HEK293 (cell line): ENCODE results near the gene EIF1.
"Not testable (repeated sequence)": the region's sequence is repeated elsewhere in the genome, so short reads cannot be mapped to it uniquely, and the experiment has no call there.

Experiments used
- CTCF ChIA-PET: fragments of 350-600 bp; formaldehyde crosslinking; extraction: SDS; loops from one replicate; lab custom pipeline; 2021; ENCODE audit warnings: antibody characterized with exemption; lab: Yijun Ruan, JAX
- POLR2A ChIA-PET: fragments of 300-600 bp; formaldehyde crosslinking; extraction: SDS; loops from one replicate; lab custom pipeline; 2020; ENCODE audit warnings: antibody characterized with exemption, inconsistent platforms; lab: Yijun Ruan, JAX
- H3K27ac ChIP-seq: fragments of 200-500 bp; sonication (Bioruptor generic); 2 replicates; pipeline ENCODE4 v1.5.1; 2014; ENCODE audit warnings: low read depth, low read length, control low read depth, inconsistent platforms; ENCODE audit errors: extremely low read depth
- H3K36me3 ChIP-seq, 2 experiments: fragments of 200-500 bp in 1 of 2; sonication (Bioruptor generic) in 1 of 2; 1 replicate in 1 of 2; 2 replicates in 1 of 2; pipeline ENCODE4 v1.5.1; 2014 to 2017; ENCODE audit warnings: inconsistent platforms in 2 of 2, low read length in 2 of 2; ENCODE audit not compliant: control insufficient read depth in 2 of 2, insufficient read depth in 1 of 2
- H3K4me1 ChIP-seq: fragments of 200-500 bp; sonication (Bioruptor generic); 2 replicates; pipeline ENCODE4 v1.5.1; 2014; ENCODE audit warnings: mild to moderate bottlenecking, low read length, inconsistent platforms; ENCODE audit not compliant: control insufficient read depth, insufficient read depth
- H3K4me3 ChIP-seq: 2 replicates; pipeline ENCODE4 v1.5.1; 2011; ENCODE audit warnings: low read depth, mild to moderate bottlenecking, control low read depth, low read length, moderate library complexity
- H3K9me3 ChIP-seq: fragments of 200-500 bp; sonication (Bioruptor generic); 2 replicates; pipeline ENCODE4 v1.5.1; 2014; ENCODE audit warnings: low read depth, low read length, inconsistent platforms; ENCODE audit not compliant: control insufficient read depth, insufficient read depth
- EGR2 ChIP-seq: fragments of 450-650 bp; formaldehyde crosslinking; IDR thresholded peaks from 2 replicates; pipeline ENCODE4 v1.5.1; 2016; ENCODE audit warnings: low read depth, missing biosample characterization, missing genetic modification characterization
- ZNF121 ChIP-seq: fragments of 450-650 bp; formaldehyde crosslinking; IDR thresholded peaks from 2 replicates; pipeline ENCODE4 v1.5.1; 2016; ENCODE audit warnings: missing biosample characterization, missing genetic modification characterization
- ZNF169 ChIP-seq: fragments of 450-650 bp; formaldehyde crosslinking; IDR thresholded peaks from 2 replicates; pipeline ENCODE4 v1.5.1; 2016; ENCODE audit warnings: missing biosample characterization, missing genetic modification characterization
- ZNF175 ChIP-seq: fragments of 450-650 bp; formaldehyde crosslinking; IDR thresholded peaks from 2 replicates; pipeline ENCODE4 v1.5.1; 2016; ENCODE audit warnings: missing biosample characterization, missing genetic modification characterization
- ZNF335 ChIP-seq: fragments of 450-650 bp; formaldehyde crosslinking; conservative IDR thresholded peaks from 2 replicates; pipeline ENCODE4 v1.5.1; 2016; ENCODE audit warnings: missing biosample characterization, missing genetic modification characterization
- ZNF76 ChIP-seq: fragments of 450-650 bp; formaldehyde crosslinking; IDR thresholded peaks from 2 replicates; pipeline ENCODE4; 2016; ENCODE audit warnings: low read depth, missing biosample characterization, missing genetic modification characterization, borderline replicate concordance
- TF ChIP-seq, protein P1 (sequence below): fragments of 450-650 bp; formaldehyde crosslinking; IDR thresholded peaks from 2 replicates; pipeline ENCODE4 v1.5.1; 2016; ENCODE audit warnings: missing biosample characterization, missing genetic modification characterization
- TF ChIP-seq, protein P2 (sequence below): fragments of 450-650 bp; formaldehyde crosslinking; IDR thresholded peaks from 2 replicates; pipeline ENCODE4 v1.5.1; 2017; ENCODE audit warnings: missing biosample characterization, missing genetic modification characterization
- TF ChIP-seq, protein P3 (sequence below): fragments of 450-650 bp; formaldehyde crosslinking; IDR thresholded peaks from 2 replicates; pipeline ENCODE4 v1.5.1; 2017; ENCODE audit warnings: missing biosample characterization, missing genetic modification characterization
- TF ChIP-seq, protein P4 (sequence below): fragments of 450-650 bp; formaldehyde crosslinking; IDR thresholded peaks from 2 replicates; pipeline ENCODE4 v1.5.1; 2016; ENCODE audit warnings: missing biosample characterization, missing genetic modification characterization
- TF ChIP-seq, protein P5 (sequence below): fragments of 450-650 bp; formaldehyde crosslinking; IDR thresholded peaks from 2 replicates; pipeline ENCODE4 v1.5.1; 2016; ENCODE audit warnings: missing biosample characterization, missing genetic modification characterization

EIF1 gene

DNA sequence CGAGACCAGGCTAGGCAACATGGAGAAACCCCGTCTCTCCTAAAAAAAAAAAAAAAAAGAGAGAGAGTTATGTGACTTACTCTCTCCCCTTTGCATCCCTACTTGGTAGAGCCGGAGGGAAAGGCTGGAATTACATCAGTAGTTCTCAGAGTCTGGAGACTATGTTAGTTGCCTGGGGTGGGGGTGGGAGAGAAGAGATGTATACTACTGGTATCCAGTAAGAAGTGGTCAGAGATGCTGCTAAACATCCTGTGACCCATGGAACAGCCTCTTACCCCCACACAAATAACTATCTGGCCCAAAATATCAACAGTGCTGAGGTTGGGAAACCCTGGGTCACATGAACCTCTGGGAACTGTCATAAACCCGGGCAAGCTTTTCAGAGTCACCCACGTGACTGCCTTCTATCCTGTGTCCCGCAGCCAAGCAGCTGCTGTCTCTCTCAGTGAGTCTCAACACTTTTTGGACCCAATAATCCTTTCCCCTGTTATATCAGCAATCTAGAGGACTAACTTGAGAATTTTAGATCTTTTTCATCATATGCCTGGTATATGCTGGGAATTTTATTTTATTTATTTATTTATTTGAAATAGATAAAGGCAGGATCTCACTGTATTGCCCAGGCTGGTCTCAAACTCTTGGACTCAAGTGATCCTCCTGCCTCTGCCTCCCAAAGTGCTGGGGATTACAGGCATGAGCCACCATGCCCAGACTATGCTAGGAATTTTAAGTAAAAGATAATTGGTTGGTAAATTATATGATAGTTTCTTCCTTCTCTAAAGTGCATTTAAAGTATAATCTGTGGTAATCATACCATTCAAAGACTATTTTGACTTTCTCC is 8.7 kb downstream of the EIF1 start (continued):
- TF ChIP-seq ZNF335 (peak; percentile 65), EGR2 (tag by site-specific recombination) (no peak), ZNF175 (tag by site-specific recombination) (no peak), ZNF76 (0 out of 2 replicates have a peak, but pooled peaks have one; percentile 19)
- TF ChIP-seq, protein P1, sequence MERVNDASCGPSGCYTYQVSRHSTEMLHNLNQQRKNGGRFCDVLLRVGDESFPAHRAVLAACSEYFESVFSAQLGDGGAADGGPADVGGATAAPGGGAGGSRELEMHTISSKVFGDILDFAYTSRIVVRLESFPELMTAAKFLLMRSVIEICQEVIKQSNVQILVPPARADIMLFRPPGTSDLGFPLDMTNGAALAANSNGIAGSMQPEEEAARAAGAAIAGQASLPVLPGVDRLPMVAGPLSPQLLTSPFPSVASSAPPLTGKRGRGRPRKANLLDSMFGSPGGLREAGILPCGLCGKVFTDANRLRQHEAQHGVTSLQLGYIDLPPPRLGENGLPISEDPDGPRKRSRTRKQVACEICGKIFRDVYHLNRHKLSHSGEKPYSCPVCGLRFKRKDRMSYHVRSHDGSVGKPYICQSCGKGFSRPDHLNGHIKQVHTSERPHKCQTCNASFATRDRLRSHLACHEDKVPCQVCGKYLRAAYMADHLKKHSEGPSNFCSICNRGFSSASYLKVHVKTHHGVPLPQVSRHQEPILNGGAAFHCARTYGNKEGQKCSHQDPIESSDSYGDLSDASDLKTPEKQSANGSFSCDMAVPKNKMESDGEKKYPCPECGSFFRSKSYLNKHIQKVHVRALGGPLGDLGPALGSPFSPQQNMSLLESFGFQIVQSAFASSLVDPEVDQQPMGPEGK (tag by site-specific recombination), result peak; percentile 27
- TF ChIP-seq, protein P2, sequence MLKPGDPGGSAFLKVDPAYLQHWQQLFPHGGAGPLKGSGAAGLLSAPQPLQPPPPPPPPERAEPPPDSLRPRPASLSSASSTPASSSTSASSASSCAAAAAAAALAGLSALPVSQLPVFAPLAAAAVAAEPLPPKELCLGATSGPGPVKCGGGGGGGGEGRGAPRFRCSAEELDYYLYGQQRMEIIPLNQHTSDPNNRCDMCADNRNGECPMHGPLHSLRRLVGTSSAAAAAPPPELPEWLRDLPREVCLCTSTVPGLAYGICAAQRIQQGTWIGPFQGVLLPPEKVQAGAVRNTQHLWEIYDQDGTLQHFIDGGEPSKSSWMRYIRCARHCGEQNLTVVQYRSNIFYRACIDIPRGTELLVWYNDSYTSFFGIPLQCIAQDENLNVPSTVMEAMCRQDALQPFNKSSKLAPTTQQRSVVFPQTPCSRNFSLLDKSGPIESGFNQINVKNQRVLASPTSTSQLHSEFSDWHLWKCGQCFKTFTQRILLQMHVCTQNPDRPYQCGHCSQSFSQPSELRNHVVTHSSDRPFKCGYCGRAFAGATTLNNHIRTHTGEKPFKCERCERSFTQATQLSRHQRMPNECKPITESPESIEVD (tag by site-specific recombination), result no peak
- TF ChIP-seq, protein P3, sequence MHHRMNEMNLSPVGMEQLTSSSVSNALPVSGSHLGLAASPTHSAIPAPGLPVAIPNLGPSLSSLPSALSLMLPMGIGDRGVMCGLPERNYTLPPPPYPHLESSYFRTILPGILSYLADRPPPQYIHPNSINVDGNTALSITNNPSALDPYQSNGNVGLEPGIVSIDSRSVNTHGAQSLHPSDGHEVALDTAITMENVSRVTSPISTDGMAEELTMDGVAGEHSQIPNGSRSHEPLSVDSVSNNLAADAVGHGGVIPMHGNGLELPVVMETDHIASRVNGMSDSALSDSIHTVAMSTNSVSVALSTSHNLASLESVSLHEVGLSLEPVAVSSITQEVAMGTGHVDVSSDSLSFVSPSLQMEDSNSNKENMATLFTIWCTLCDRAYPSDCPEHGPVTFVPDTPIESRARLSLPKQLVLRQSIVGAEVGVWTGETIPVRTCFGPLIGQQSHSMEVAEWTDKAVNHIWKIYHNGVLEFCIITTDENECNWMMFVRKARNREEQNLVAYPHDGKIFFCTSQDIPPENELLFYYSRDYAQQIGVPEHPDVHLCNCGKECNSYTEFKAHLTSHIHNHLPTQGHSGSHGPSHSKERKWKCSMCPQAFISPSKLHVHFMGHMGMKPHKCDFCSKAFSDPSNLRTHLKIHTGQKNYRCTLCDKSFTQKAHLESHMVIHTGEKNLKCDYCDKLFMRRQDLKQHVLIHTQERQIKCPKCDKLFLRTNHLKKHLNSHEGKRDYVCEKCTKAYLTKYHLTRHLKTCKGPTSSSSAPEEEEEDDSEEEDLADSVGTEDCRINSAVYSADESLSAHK (tag by site-specific recombination), result no peak

DNA sequence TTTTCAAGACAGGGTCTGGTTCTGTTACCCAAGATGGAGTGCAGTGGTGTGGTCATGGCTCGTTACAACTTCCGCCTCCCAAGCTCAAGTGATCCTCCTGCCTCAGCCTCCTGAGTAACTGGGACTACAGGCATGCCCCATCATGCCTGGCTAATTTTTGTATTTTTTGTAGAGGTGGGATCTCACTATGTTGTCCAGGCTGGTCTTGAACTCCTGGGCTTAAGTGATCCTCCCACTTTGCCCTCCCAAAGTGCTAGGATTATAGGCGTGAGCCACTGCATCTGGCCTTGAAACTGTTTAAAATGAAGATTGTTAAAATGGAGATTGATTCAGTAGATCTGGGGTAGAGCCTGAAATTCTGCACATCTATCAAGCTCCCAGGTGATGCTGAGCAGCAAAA is 12.2 kb downstream of the EIF1 start:
- H3K36me3 ChIP-seq, result not testable (repeated sequence)
- CTCF ChIA-PET, result interaction anchor here (0.6 kb wide), 1 partner anchor 211 kb away, joined by 4 read pairs; no protein-coding TSS in a partner anchor
- TF ChIP-seq, protein P4, sequence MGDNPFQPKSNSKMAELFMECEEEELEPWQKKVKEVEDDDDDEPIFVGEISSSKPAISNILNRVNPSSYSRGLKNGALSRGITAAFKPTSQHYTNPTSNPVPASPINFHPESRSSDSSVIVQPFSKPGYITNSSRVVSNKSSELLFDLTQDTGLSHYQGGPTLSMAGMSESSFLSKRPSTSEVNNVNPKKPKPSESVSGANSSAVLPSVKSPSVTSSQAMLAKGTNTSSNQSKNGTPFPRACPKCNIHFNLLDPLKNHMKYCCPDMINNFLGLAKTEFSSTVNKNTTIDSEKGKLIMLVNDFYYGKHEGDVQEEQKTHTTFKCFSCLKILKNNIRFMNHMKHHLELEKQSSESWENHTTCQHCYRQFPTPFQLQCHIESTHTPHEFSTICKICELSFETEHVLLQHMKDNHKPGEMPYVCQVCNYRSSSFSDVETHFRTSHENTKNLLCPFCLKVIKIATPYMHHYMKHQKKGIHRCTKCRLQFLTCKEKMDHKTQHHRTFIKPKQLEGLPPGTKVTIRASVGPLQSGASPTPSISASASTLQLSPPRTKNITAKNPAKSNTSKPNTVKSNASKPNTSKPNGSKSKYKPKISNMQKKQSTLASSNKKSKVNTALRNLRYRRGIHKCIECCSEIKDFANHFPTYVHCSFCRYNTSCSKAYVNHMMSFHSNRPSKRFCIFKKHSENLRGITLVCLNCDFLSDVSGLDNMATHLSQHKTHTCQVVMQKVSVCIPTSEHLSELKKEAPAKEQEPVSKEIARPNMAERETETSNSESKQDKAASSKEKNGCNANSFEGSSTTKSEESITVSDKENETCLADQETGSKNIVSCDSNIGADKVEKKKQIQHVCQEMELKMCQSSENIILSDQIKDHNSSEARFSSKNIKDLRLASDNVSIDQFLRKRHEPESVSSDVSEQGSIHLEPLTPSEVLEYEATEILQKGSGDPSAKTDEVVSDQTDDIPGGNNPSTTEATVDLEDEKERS (tag by site-specific recombination), result 0 out of 2 replicates have a peak, but pooled peaks have one; percentile 21
- TF ChIP-seq ZNF121 (tag by site-specific recombination), result peak; percentile 96
- TF ChIP-seq, all 188 proteins: peak for 2; not testable (repeated sequence) for 186
- H3K27ac ChIP-seq, H3K4me1 ChIP-seq, H3K9me3 ChIP-seq, H3K4me3 ChIP-seq: not testable (repeated sequence)
- POLR2A ChIA-PET, result interaction anchor here (0.6 to 1.5 kb wide), 2 partner anchors 8 to 12 kb away, joined by 4 read pairs; partner anchors contain the start of gene EIF1

DNA sequence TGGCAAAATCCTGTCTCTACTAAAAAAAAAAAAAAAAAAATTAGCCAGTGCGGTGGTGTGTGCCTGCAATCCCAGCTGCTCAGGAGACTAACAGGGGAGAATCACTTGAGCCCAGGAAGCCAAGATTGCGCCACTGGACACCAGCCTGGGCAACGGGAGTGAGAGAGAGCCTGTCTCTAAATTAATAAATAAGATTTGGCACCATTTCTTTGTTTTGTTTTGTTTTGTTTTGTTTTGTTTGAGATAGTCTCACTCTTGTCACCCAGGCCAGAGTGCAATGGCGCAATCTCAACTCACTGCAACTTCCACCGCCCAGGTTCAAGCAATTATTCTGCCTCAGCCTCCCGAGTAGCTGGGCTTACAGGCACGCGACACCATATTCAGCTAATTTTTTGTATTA is 14.0 kb downstream of the EIF1 start:
- no peak for TF ChIP-seq ZNF169 (tag by site-specific recombination)
- TF ChIP-seq, protein P5, sequence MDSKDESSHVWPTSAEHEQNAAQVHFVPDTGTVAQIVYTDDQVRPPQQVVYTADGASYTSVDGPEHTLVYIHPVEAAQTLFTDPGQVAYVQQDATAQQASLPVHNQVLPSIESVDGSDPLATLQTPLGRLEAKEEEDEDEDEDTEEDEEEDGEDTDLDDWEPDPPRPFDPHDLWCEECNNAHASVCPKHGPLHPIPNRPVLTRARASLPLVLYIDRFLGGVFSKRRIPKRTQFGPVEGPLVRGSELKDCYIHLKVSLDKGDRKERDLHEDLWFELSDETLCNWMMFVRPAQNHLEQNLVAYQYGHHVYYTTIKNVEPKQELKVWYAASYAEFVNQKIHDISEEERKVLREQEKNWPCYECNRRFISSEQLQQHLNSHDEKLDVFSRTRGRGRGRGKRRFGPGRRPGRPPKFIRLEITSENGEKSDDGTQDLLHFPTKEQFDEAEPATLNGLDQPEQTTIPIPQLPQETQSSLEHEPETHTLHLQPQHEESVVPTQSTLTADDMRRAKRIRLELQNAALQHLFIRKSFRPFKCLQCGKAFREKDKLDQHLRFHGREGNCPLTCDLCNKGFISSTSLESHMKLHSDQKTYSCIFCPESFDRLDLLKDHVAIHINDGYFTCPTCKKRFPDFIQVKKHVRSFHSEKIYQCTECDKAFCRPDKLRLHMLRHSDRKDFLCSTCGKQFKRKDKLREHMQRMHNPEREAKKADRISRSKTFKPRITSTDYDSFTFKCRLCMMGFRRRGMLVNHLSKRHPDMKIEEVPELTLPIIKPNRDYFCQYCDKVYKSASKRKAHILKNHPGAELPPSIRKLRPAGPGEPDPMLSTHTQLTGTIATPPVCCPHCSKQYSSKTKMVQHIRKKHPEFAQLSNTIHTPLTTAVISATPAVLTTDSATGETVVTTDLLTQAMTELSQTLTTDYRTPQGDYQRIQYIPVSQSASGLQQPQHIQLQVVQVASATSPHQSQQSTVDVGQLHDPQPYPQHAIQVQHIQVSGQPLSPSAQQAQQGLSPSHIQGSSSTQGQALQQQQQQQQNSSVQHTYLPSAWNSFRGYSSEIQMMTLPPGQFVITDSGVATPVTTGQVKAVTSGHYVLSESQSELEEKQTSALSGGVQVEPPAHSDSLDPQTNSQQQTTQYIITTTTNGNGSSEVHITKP (tag by site-specific recombination), result peak; percentile 90
- no peaks in the 10 kb centered on the region for H3K4me1 ChIP-seq
- POLR2A ChIA-PET, result interaction anchor here (0.6 to 2.8 kb wide), 2 partner anchors 14 to 264 kb away, joined by 3 to 17 read pairs; partner anchors contain the start of genes CNP and EIF1
- CTCF ChIA-PET, result interaction anchor here (0.7 kb wide), 1 partner anchor 28 kb away, joined by 3 read pairs; no protein-coding TSS in a partner anchor
- no peaks in the 10 kb centered on the region for H3K9me3 ChIP-seq
- H3K4me3 ChIP-seq, result no peak overlapping the region
- H3K36me3 ChIP-seq, result no peaks in the 10 kb centered on the region
- no peak overlapping the region for H3K27ac ChIP-seq
